ENCODE results near the gene PLK5.

DNA sequence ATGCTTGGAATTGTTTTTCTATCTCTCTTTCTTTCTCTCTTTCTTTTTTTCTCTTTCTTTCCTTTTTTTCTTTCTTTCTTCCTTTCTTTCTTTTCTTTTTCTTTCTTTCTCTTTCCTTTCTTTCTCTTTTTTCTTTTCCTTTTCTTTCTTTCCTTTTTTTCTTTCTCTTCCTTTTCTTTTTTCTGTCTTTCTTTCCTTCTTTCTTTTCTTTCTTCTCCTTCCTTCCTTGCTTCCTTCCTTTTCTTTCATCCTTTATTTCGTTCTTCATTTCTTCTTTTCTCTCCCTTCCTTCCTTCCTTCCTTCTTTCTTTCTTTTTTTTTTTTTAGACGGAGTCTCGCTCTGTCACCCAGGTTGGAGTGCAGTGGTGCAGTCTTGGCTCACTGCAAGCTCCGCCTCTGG lies 46.1 kb downstream of the PLK5 start:
- TF ChIP-seq POLR2AphosphoS5 (IDR thresholded peaks at IDR 0.05; ENCODE audit: low read depth, low read length) (no peak), POLR2A (IDR thresholded peaks at IDR 0.05; ENCODE audit: low read depth, low read length) (no peak), TAF1 (IDR thresholded peaks at IDR 0.05; ENCODE audit: borderline replicate concordance, low read depth, low read length) (no peak)
